Measurements from ENCODE around the gene ZNF473.

ZNF473 gene

DNA sequence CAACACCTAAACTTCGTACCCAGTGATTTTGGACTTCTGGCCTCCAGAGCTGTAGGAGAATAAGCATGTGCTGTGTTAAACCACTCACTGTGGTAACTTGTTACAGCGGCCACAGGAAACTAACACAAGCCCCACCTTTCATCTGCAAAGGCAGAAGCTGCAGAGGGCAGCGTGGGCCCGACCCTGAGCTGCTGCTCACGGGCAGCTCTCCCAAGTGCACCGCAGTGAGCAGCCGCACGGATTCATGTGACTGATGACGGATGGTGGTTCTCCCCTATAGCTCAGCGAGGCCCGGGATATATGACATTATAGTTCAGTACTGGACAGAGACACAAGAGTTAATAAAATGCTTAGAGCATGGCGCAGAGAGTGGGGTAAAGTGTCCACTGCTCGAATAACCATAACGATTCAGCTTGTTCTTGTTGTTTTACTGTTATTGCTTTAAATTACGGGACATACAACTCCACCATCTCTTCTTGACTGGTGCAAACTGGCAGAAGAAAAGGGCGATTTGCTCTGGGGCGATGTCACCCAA, 22.5 kb upstream of the ZNF473 start:
- DNase-seq (ENCODE audit: low read depth, low spot score), result no peak

DNA sequence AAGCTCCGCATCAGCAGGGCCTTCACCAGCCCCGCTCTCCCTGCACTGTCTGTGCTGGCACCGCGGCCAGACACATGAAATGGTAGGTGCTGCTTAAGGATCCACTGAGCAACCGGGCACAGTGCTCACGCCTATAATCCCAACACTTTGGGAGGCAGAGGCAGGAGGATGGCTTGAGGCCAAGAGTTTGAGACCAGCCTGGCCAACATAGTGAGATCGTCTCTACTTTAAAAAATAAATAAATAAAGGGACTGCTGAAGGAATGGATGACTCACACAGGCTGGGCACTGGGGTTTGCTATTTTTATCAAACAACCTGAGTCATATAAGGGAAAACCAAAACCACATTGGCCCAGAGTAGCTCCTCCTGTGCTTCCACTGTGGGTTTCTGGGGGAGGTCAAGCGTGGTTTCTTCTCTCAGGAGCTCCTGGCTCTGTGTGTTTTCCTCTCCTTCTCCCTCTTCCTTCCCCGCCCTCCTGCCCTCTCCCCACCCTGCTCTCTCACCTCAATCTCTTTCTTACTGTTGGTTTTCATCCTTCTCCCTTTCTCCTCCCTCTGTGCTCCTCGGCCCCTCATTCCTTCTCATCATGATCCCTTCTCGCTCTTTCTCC, 21.9 kb upstream of the ZNF473 start:
- DNase-seq (ENCODE audit: low read depth, low spot score), result no peak

GRCh38 chr19:50005428-50005827, 20.4 kb upstream of the ZNF473 start:
- no peak for DNase-seq (ENCODE audit: low read depth, low spot score)

DNA sequence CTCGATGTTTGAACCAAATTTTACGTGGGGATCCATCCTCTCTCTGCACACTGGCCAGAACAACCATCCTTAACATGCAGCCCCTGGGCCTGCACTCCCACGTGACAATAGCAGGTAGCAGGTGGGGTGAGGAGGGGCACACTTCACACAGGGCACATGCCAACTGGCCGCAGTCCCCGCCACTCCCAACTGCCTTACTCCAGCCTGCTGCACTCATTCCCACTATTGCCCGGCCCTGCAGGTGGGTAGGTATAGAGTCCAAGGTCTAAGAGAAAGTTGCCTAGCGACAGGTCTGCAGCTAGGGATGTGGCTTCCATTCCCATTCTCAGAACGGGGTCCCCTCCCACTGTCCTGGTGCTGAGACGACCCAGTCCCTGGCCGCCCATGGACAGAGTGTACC, 18.6 kb upstream of the ZNF473 start:
- no peak for DNase-seq (ENCODE audit: low read depth, low spot score)

DNA sequence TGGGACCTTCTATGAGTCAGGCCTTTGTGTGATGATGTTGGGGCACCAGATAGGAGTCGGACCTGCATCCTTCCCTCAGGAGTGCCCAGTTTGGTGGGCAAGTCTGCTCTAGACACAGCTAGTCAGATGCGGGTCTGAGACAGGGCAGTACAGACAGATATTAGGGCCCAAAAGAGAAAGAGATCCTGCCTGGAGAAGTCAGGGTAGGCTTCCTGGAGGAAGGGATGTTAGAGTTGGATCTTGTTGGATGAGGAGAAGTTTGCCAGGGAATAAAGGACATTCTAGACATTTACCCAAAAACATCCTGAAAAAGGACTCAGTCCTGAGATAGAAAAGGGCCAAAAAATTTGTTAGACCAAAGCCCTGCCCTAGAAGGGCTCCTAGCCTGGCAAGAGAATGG, 17.9 kb upstream of the ZNF473 start:
- DNase-seq (ENCODE audit: low read depth, low spot score), result no peak

DNA sequence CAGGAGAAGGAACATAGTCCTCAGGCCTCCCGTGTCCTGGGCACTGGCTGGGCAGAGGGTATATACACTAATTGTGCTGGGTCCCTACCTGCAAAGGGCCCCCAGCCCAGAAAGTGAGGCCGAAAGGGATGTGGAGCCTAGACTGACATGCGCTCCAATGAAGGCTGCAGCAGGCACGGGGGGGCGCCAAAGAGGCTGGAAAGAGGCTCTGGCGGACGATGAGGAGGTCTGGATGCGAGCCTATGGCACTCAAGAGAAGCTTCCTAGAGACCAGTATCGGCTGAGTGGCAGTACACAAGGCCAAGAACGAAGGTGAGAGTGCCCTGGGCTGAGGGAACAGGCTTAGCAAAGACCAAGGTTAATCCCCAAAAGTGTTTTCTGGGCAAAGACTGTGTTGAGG, 17.3 kb upstream of the ZNF473 start:
- peak; percentile 66 for DNase-seq (ENCODE audit: low read depth, low spot score)

- no peak for DNase-seq (ENCODE audit: low read depth, low spot score)
These were observed 9.5 kb upstream of the ZNF473 start for GRCh38 chr19:50016225-50016807.

- no peak for DNase-seq (ENCODE audit: low read depth, low spot score)
These were observed 5.3 kb upstream of the ZNF473 start for GRCh38 chr19:50020481-50020880.

DNA sequence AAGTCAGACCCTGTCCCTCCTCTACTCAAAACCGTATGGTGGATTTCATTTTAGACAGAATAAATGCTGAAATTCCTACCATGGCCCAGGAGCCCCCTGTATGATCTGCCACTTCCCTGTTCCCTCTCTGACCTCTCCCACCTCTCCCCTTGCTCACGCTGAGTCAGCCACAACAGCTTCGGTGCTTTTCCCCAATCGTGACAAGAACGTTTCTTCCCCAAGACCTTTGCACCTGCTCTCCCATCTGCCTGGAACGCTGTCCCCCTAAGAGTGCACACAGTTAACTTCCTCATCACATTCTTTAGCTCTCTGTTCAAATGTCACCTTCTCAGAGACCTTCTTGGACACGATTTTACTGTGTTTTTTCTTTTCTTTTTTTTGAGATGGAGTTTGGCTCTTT, 3.0 kb upstream of the ZNF473 start:
- DNase-seq (ENCODE audit: low read depth, low spot score), result no peak

GRCh38 chr19:50024719-50025021, 1.1 kb upstream of the ZNF473 start:
- DNase-seq (ENCODE audit: low read depth, low spot score), result no peak

DNA sequence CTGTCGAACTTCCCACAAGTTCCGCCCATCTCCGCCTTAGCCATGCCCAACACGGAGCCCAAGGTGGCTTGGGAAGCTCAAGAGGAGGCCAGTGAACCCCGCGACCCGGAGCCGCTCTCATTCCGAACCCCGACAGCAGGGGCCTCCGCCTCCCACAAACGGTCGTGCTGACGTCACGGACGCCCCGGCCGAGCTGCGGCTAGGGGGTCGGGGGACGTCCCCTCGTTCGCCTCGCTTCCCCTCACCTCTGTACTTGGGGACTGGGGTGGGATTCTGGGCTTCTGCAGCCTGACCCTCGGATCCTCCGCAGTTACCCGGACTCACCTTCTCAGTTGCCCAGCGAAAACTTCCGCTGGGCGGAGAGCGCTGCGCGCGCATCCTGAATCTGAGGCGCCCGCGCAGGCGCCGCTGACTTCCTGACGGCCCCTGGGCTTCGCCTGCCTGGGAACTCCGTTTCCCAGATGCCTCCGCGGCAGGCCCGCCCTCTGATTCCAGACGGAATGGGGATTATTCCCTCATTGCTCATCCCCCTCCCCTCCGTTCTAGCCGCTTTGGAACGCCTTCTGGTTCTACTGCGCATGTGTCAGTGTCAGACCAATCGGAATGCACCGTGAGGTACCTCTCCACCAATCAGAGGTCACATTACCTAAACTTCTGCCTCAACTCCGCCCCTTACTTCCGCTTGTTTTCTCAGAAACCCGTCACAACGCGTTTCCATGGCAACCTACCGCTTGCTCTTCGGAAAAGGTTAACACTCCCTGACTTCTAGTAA, 597 bp upstream of the ZNF473 start, which contains the start of gene VRK3:
Gene VRK3, minus strand, starts transcription at position 351 of the 772 bp plus-strand sequence. CDS start 9,210 bp downstream, outside the sequence.
- DNase-seq (ENCODE audit: low read depth, low spot score), result peak; percentile 100

DNA sequence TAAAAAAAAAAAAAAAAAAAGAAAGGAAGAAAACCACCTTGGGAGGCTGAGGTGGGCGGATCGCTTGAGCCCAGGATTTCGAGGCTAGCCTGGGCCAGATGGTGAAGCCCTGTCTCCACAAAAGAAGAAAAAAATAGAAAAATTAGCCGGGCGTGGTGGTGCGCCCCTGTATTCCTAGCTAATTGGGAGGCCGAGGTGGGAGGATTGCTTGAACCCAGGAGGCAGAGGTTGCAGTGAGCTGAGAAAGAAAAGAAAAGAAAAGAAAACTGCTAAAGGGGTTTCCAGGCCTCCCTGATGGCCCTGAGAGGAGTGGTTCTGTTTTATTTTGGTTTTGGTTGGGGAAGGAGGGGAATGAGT, 723 bp downstream of the ZNF473 start:
- no peak for DNase-seq (ENCODE audit: low read depth, low spot score)

DNA sequence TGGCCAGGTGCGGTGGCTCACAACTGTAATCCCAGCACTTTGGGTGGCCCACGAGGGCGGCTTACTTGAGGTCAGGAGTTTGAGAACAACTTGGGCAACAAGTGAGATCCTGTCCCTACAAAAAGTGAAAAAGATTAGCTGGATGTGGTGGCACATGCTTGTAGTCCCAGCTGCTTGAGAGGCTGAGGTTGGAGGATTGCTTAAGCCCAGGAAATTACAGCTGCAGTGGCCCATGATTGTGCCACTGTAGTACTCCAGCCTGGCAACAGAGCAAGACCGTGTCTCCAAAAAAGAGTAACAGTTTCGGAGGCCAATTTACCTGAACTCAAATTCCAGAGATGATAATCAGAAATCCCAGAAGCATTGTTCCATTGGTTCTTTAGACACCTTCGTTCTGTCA, 4.4 kb downstream of the ZNF473 start:
- DNase-seq (ENCODE audit: low read depth, low spot score), result no peak

DNA sequence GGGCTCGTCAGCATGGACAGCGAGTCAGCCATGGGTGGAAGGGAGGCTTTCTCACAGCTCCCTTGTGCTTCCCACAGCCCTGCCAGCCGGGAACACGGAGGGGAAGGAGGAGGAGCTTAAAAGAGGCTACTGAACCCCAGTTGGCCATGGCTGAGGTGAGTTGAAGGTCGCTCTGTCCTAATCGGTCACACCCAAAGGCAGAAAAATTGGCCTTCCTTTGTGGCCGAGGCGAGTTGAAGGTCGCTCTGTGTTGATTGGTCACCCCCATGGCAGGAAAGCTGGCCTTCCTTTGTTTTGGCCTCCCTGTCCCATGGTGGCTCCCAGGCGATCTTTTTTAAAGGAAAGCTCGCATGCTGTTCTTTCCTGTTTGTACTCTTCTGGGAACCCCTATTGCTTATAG, 5.1 kb downstream of the ZNF473 start:
- DNase-seq (ENCODE audit: low read depth, low spot score), result no peak

DNA sequence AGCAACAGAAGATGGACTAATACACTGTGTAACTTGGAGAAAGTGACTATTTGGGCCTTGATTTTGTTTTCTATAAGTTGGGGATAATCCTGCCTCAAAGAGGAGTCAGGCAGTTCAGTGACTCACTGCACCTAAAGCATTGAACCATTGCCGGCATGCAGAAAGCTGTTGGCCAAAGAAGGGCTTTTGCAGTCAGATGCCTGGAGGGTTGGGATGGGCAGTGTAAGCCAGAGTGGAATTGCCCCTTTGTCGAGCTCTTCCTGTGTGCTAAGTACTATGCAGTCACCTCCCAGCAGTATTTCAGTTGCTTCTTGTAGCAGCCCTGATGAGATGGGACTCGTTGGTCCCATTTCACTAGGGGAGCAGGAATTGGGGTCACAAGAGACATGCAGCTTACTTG, 11.1 kb downstream of the ZNF473 start:
- no peak for DNase-seq (ENCODE audit: low read depth, low spot score)

DNA sequence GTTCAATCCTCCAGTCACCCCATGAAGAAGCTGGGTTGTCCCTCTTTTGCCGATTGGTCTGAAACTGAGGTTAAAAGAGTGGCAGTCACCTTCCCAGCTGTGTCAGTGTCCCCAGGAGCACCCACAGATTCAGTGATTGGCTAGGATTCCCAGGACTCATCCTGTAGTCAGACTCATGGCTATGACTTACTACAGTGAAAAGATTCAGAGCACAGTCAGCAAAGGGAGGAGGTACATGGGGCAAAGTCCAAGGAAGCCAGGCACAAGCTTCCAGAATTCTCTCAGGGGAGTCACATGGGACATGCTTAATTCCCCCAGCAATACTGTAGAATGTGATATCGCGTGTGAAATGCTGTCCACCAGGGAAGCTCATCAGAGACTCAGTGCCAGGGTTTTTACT, 14.2 kb downstream of the ZNF473 start:
- DNase-seq (ENCODE audit: low read depth, low spot score), result no peak

DNA sequence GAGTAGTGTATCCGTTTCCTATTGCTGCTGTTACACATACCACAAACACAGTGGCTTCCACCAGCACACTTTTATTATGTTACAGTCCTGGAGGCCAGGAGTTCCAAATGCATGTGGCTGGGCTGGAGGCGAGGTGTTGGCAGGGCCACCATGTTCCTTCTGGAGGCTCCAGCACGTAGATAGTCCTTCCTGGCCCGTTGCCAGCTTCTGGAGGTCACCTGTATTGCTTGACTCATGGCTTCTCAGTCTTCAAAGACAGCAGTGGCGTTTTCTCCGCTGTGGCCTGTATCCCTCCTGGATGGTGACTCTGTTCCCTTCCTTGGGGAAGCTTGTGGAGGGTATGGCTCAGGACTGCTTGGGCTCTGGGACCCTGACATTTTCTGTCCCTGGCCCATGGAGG, 15.2 kb downstream of the ZNF473 start:
- DNase-seq (ENCODE audit: low read depth, low spot score), result no peak

- DNase-seq (ENCODE audit: low read depth, low spot score), result no peak
These were observed 16.7 kb downstream of the ZNF473 start for GRCh38 chr19:50042363-50043024.

GRCh38 chr19:50043967-50044366, 18.2 kb downstream of the ZNF473 start:
- no peak for DNase-seq (ENCODE audit: low read depth, low spot score)

GRCh38 chr19:50044922-50045321, 19.1 kb downstream of the ZNF473 start:
- DNase-seq (ENCODE audit: low read depth, low spot score), result no peak

- DNase-seq (ENCODE audit: low read depth, low spot score), result peak; percentile 53
These were observed 21.1 kb downstream of the ZNF473 start for GRCh38 chr19:50046649-50047503.

DNA sequence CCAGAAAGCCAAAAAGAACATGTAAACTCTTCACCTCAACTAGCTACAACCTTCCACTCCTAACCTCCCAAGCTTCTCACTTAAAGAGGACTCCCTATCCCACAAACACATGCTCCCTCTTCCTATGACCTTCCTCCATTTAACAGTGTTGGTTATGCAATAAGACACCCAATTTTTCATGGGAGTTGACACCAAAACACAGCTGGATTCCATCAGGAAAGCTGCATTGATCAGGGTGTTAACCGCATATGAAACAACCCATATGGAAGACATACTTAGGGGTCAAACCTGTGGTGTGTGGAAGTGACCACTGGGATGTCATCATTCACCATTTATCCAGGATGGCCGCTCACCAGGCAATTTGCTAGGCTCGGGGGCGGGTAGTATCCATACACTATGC, 21.9 kb downstream of the ZNF473 start:
- DNase-seq (ENCODE audit: low read depth, low spot score), result no peak
